Midbrain (tissue), 1 donor: ENCODE measurements around the gene DRD4.
"Not testable (repeated sequence)": the region's sequence is repeated elsewhere in the genome, so short reads cannot be mapped to it uniquely, and the experiment has no call there.

ENCODE experiments used
- DNase-seq: peaks from one replicate; lab custom pipeline; 2025; lab: John Stamatoyannopoulos, UW

DRD4 gene

GRCh38 chr11:679271-680207 lies 42.5 kb downstream of the DRD4 start:
- no peak for DNase-seq

- no peak for DNase-seq
Observed at GRCh38 chr11:680476-680875, 43.4 kb downstream of the DRD4 start.

- no peak for DNase-seq
Observed at GRCh38 chr11:680970-681369, 43.9 kb downstream of the DRD4 start.

GRCh38 chr11:686451-687243 lies 49.6 kb downstream of the DRD4 start:
- DNase-seq: no peak

- no peak for DNase-seq
Observed at GRCh38 chr11:687751-688150, 50.7 kb downstream of the DRD4 start.

GRCh38 chr11:688681-689080 lies 51.6 kb downstream of the DRD4 start:
- no peak for DNase-seq

DNA sequence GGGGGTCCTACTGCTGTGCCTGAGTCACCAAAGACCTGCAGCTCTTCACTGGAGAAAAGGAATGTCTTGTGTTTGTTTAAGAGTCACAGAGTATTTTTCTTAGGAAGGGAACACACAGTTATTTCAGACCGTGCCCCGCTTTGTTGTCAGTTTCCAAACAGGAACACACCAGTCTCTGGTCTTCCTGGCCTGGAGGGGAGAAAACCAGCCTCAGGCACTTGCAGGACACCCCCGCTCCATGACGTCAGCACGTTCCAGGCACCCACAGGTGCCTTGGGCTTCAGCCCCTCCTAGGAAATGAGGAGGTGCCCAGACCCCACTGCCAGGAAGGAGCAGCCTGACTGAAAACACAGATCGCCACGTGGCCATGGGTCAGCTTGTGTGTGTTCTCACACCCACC lies 52.6 kb downstream of the DRD4 start:
- DNase-seq: no peak

GRCh38 chr11:690244-690643 lies 53.2 kb downstream of the DRD4 start:
- not testable (repeated sequence) for DNase-seq
